K562 (cell line): ENCODE data around the gene MBNL1. TPM values are rescaled to one million over a fixed set of nuclear protein-coding genes. Genes with fewer than 3 reads are reported as not detected.
A peak's percentile ranks its signal among the peaks of the same experiment; 100 is the strongest.

ENCODE experiments used
- ATF1 ChIP-seq, 2 experiments: fragments of 450-650 bp in 1 of 2; IDR thresholded peaks; 2 replicates each; pipeline ENCODE4 v1.6.1; 2016; ENCODE audit warnings: missing compliant biosample characterization in 1 of 2, missing genetic modification characterization in 1 of 2
- CBX2 ChIP-seq: fragments of 200-600 bp; sonication (generic); IDR thresholded peaks from one replicate; pipeline ENCODE4 v1.6.1; 2012; ENCODE audit warnings: mild to moderate bottlenecking, low read length, inconsistent platforms; ENCODE audit not compliant: insufficient read depth, poor library complexity, severe bottlenecking
- CEBPB ChIP-seq: fragments of 450-650 bp; IDR thresholded peaks from 2 replicates; pipeline ENCODE4 v1.6.1; 2016; ENCODE audit warnings: missing genetic modification characterization, missing compliant biosample characterization
- FOXP4 ChIP-seq: sonication (generic); formaldehyde crosslinking; IDR thresholded peaks from 2 replicates; pipeline ENCODE4 v1.8.0; 2022; ENCODE audit warnings: mild to moderate bottlenecking, missing genetic modification reagents, borderline replicate concordance
- HDAC8 ChIP-seq: fragments of 450-650 bp; IDR thresholded peaks from 2 replicates; pipeline ENCODE4 v1.6.1; 2016; ENCODE audit warnings: mild to moderate bottlenecking, missing genetic modification characterization, moderate library complexity, missing compliant biosample characterization
- HSF4 ChIP-seq: fragments of 250-450 bp; sonication (Bioruptor Pico); IDR thresholded peaks from 2 replicates; pipeline ENCODE4 v2.1.2; 2022; ENCODE audit warnings: mild to moderate bottlenecking, moderate library complexity, borderline replicate concordance
- KHSRP ChIP-seq: fragments of 450-650 bp; IDR thresholded peaks from 2 replicates; pipeline ENCODE4 v1.6.1; 2017
- NFE2 ChIP-seq: IDR thresholded peaks from 2 replicates; pipeline ENCODE4 v1.6.1; 2014; ENCODE audit warnings: antibody characterized with exemption, low read depth
- NONO ChIP-seq, 2 experiments: fragments of 200-400 bp in 1 of 2; fragments of 450-650 bp in 1 of 2; formaldehyde crosslinking in 1 of 2; IDR thresholded peaks; 2 replicates each; pipeline ENCODE4 v1.6.1; 2017; ENCODE audit warnings: low read depth in 2 of 2, mild to moderate bottlenecking in 2 of 2, moderate library complexity in 2 of 2, low read length in 1 of 2
- PCBP2 ChIP-seq: fragments of 200-400 bp; formaldehyde crosslinking; IDR thresholded peaks from 2 replicates; pipeline ENCODE4 v1.6.1; 2018; ENCODE audit warnings: low read length, low read depth, mild to moderate bottlenecking, moderate library complexity; ENCODE audit not compliant: poor library complexity, severe bottlenecking
- PURB ChIP-seq: sonication (generic); formaldehyde crosslinking; IDR thresholded peaks from 2 replicates; pipeline ENCODE4 v1.9.0; 2021; ENCODE audit warnings: low read depth, mild to moderate bottlenecking, missing genetic modification reagents
- RREB1 ChIP-seq: fragments of 250-450 bp; sonication (Bioruptor Pico); IDR thresholded peaks from 2 replicates; pipeline ENCODE4 v1.4.0; 2020
- TEAD4 ChIP-seq, 2 experiments: sonication (generic) in 1 of 2; formaldehyde crosslinking in 1 of 2; IDR thresholded peaks; 2 replicates each; pipeline versions ENCODE4 v1.6.1 to v1.8.0; 2012 to 2022; ENCODE audit warnings: borderline replicate concordance in 1 of 2, inconsistent platforms in 1 of 2, low read length in 1 of 2, mild to moderate bottlenecking in 1 of 2, missing genetic modification reagents in 1 of 2
- ZKSCAN1 ChIP-seq: fragments of 150-350 bp; IDR thresholded peaks from 2 replicates; pipeline ENCODE4 v1.6.1; 2016; ENCODE audit warnings: low read depth, low read length
- ZNF212 ChIP-seq: fragments of 450-650 bp; formaldehyde crosslinking; IDR thresholded peaks from 2 replicates; pipeline ENCODE4 v1.4.0; 2020; ENCODE audit warnings: mild to moderate bottlenecking
- ZNF263 ChIP-seq: sonication (generic); formaldehyde crosslinking; IDR thresholded peaks from 2 replicates; pipeline ENCODE4 v1.8.0; 2022; ENCODE audit warnings: mild to moderate bottlenecking, missing genetic modification reagents, borderline replicate concordance
- ZNF384 ChIP-seq: IDR thresholded peaks from 2 replicates; pipeline ENCODE4 v1.6.1; 2012; ENCODE audit warnings: low read depth, low read length, improper control_type of control experiment
- polyA plus RNA-seq, 8 experiments: library from polyadenylated mRNA; depleted of rRNA in 4 of 8; stranded (reverse) in 5 of 8; unstranded in 3 of 8; fragments of >200 nt; fragmentation: Nextera tagmentation in 2 of 8; fragmentation: Illumina TruSeq in 1 of 8; extraction: Ambion mirVana in 2 of 8; extraction: Trizol in 1 of 8; gene quantifications; 2 replicates each; pipeline versions ENCODE4 v1.2.1 to v1.2.3, GENCODE V29; 2011 to 2014; ENCODE audit warnings: inconsistent platforms in 1 of 8, missing spikeins in 1 of 8
- total RNA-seq, 7 experiments: library from RNA; depleted of rRNA in 6 of 7; stranded (reverse); fragments of >200 nt in 6 of 7; fragmentation: Illumina TruSeq in 2 of 7; extraction: Trizol in 2 of 7; gene quantifications; 2 replicates each; pipeline versions ENCODE4 v1.2.1 to v1.2.3, GENCODE V29; 2011 to 2021; ENCODE audit warnings: low replicate concordance in 1 of 7

Gene MBNL1
- total and polyA plus RNA-seq, 9 of the 15 experiments (the other 6 are each of a cell fraction or from before 2014, with no cell fraction given): 70.3 to 243 (median 220) TPM

DNA sequence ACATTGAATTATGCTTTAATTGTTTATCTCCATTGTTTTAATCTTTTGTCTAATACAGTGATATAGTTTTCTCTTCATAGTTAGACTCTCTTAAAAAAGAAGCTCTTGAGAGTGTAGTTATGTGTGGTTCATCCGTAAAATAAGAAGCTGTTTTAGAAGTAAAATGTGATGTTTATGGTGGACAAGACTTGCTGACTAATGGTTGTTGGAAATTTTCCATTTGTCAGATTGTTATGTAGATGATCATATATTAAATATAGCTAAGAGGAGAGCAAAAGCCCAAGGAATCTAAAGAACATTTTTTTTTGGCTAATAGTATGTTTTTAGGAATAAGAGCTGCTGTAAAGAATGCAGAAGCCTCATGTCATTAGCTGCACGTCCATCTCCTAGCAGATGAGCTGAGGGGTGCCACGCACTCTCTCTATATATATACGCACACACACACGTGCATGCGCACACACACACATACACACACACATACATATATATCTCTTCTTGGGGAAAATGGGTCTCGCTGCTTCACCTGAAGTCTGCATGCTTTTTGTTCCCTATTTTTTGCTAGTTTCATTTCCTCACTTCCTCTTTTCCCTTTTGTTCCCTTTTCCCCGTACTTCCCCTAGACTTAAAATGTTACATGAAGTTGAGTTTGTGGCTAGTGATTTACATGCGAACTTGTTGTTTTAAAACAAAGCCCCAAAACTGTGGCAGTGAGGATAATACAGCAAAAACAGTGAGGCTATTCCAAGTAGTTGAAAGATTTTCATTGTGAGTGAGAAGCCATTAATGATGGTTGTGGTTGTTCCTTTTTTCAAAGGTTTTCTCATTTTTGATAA is 107.8 kb downstream of the MBNL1 start (continued):
- TF ChIP-seq CEBPB (no peak), HDAC8 (no peak), ZNF263 (CRISPR knock-in tag) (no peak), PURB (CRISPR knock-in tag) (no peak), ATF1 (CRISPR knock-in tag; IDR thresholded peaks at IDR 0.05) (no peak), ATF1 (tag; IDR thresholded peaks at IDR 0.05) (peak; percentile 21; the same call in 1 of the 2 replicates), ZNF212 (CRISPR knock-in tag) (no peak), PCBP2 (no peak), FOXP4 (CRISPR knock-in tag) (no peak), RREB1 (CRISPR knock-in tag) (no peak), KHSRP (no peak), HSF4 (CRISPR knock-in tag) (no peak), ZNF384 (no peak), NONO (IDR thresholded peaks at IDR 0.05; ENCODE audit: low read depth in 2 of 2, low read length in 1 of 2) (no peak), ZKSCAN1 (no peak), CBX2 (no peak), NFE2 (peak; percentile 74), TEAD4 (IDR thresholded peaks at IDR 0.05; ENCODE audit: low read length) (peak; percentile 43; the same call in 1 of the 2 replicates), TEAD4 (CRISPR knock-in tag; IDR thresholded peaks at IDR 0.05; ENCODE audit: borderline replicate concordance) (no peak)
